Endothelial cell of umbilical vein (primary cell): ENCODE results near the gene EPHX1. TPM values are rescaled to one million over a fixed set of nuclear protein-coding genes. Genes with fewer than 3 reads are reported as not detected.

Experiments used
- BruUV-seq: library from RNA; stranded (reverse); fragments of 400-500 nt; replicated peaks from 2 replicates; lab custom pipeline; 2021; lab: Mats Ljungman, UMichigan
- CTCF ChIA-PET: fragments of 300-600, 350-600 bp; sonication (Branson Sonifier 250); formaldehyde crosslinking; loops from one replicate; lab custom pipeline; 2021; ENCODE audit warnings: antibody characterized with exemption, inconsistent platforms; lab: Charles Lee
- POLR2A ChIA-PET: fragments of 300-600, 350-600 bp; sonication (Branson Sonifier 250); formaldehyde crosslinking; loops from one replicate; lab custom pipeline; 2021; ENCODE audit warnings: antibody characterized with exemption, inconsistent platforms; lab: Charles Lee
- DNase-seq: peaks from one replicate; pipeline ENCODE4 v3.0.0-alpha.2; 2011; ENCODE audit warnings: low read depth, low spot score
- FAIRE-seq: peaks from 2 replicates; lab custom pipeline; 2011; peaks lifted over from hg19 to GRCh38; lab: Jason Lieb, UNC
- H2AFZ ChIP-seq: 2 replicates; pipeline ENCODE4 v1.6.0; 2012; ENCODE audit warnings: low read depth, low read length, control low read depth, inconsistent platforms
- H3K27ac ChIP-seq: 2 replicates; pipeline ENCODE4 v1.5.1; 2011; ENCODE audit warnings: low read depth, mild to moderate bottlenecking, control low read depth, low read length, moderate library complexity; ENCODE audit not compliant: insufficient read depth
- H3K27me3 ChIP-seq, 2 experiments: 2 replicates each; pipeline versions ENCODE4 v1.6.0 to v1.6.1; 2011; ENCODE audit warnings: low read length in 2 of 2, mixed read lengths in 1 of 2; ENCODE audit not compliant: control insufficient read depth in 2 of 2, insufficient read depth in 2 of 2
- H3K36me3 ChIP-seq, 2 experiments: 2 replicates in 1 of 2; 3 replicates in 1 of 2; pipeline ENCODE4 v1.5.1; 2011; ENCODE audit warnings: low read length in 2 of 2, mild to moderate bottlenecking in 1 of 2, moderate library complexity in 1 of 2; ENCODE audit not compliant: control insufficient read depth in 2 of 2, insufficient read depth in 2 of 2; ENCODE audit errors: extremely low read depth in 1 of 2
- H3K4me1 ChIP-seq: 3 replicates; pipeline ENCODE4 v1.5.1; 2011; ENCODE audit warnings: mild to moderate bottlenecking, low read length; ENCODE audit not compliant: control insufficient read depth, insufficient read depth; ENCODE audit errors: extremely low read depth
- H3K4me2 ChIP-seq: 2 replicates; pipeline ENCODE4 v1.6.1; 2011; ENCODE audit warnings: low read length, control low read depth, mixed read lengths; ENCODE audit not compliant: insufficient read depth
- H3K4me3 ChIP-seq, 3 experiments: fragments of 200-600 bp in 1 of 3; sonication (generic), shearing (Covaris generic) in 1 of 3; replicated peaks in 1 of 3; 2 replicates each; pipeline ENCODE4 v1.5.1; 2011 to 2016; ENCODE audit warnings: control low read depth in 3 of 3, low read length in 3 of 3, mild to moderate bottlenecking in 2 of 3, inconsistent platforms in 1 of 3, low read depth in 1 of 3, moderate library complexity in 1 of 3; ENCODE audit not compliant: insufficient read depth in 1 of 3
- H3K79me2 ChIP-seq: 2 replicates; pipeline ENCODE4 v1.6.0; 2012; ENCODE audit warnings: low read length, inconsistent platforms; ENCODE audit not compliant: control insufficient read depth, insufficient read depth
- H3K9ac ChIP-seq: replicated peaks from 2 replicates; pipeline ENCODE3; 2011; ENCODE audit warnings: low read length, control low read depth; ENCODE audit not compliant: insufficient read depth; ENCODE audit errors: extremely low read depth
- H3K9me1 ChIP-seq: replicated peaks from 3 replicates; pipeline ENCODE4 v1.6.0; 2011; ENCODE audit warnings: mild to moderate bottlenecking, low read length; ENCODE audit not compliant: control insufficient read depth, insufficient read depth; ENCODE audit errors: extremely low read depth
- H3K9me3 ChIP-seq: replicated peaks from 2 replicates; pipeline ENCODE4 v1.5.1; 2012; ENCODE audit warnings: low read length, inconsistent platforms; ENCODE audit not compliant: control insufficient read depth, insufficient read depth
- H4K20me1 ChIP-seq: replicated peaks from 2 replicates; pipeline ENCODE3; 2011; ENCODE audit warnings: mild to moderate bottlenecking, low read length; ENCODE audit not compliant: control insufficient read depth, insufficient read depth; ENCODE audit errors: extremely low read depth
- MYC ChIP-seq: IDR thresholded peaks from one replicate; pipeline ENCODE4 v1.6.1; 2011; ENCODE audit warnings: mild to moderate bottlenecking, low read depth, low read length
- dilution Hi-C: fragments of 300-500 bp; cut with MboI; formaldehyde crosslinking; loops from one replicate; pipeline ENCODE4 v1.15.0; 2019; ENCODE audit warnings: low sequenced_read_pairs; ENCODE audit not compliant: extremely low pct_ligation_motif_present
- intact Hi-C: fragments of 100-400 bp; cut with micrococcal nuclease; formaldehyde crosslinking; loops from one replicate; pipeline ENCODE4 v1.10.0; 2022
- polyA plus RNA-seq, 4 experiments: library from polyadenylated mRNA; depleted of rRNA in 3 of 4; stranded (reverse) in 3 of 4; unstranded in 1 of 4; fragments of >200 nt; gene quantifications; 2 replicates each; pipeline versions ENCODE4 v1.2.1 to v1.2.3, GENCODE V29; 2011 to 2012; ENCODE audit warnings: missing spikeins in 1 of 4
- total RNA-seq: library from RNA; stranded (reverse); gene quantifications from 2 replicates; pipeline ENCODE4 v1.2.3, GENCODE V29; 2021
- TF ChIP-seq, protein P1 (sequence below), 2 donors: IDR thresholded peaks; 1 replicate in 1 of 2; 2 replicates in 1 of 2; pipeline ENCODE4 v1.5.1; 2011; ENCODE audit warnings: low read length in 2 of 2, mild to moderate bottlenecking in 2 of 2, moderate library complexity in 2 of 2, control low read depth in 1 of 2, inconsistent platforms in 1 of 2, low read depth in 1 of 2; ENCODE audit not compliant: insufficient read depth in 1 of 2; ENCODE audit errors: extremely low read depth in 1 of 2

Gene EPHX1
- total and polyA plus RNA-seq, 2 donors (not counting 3 experiments of a cell fraction or from before 2014, with no cell fraction given), result 23.7 to 25.2 TPM

DNA sequence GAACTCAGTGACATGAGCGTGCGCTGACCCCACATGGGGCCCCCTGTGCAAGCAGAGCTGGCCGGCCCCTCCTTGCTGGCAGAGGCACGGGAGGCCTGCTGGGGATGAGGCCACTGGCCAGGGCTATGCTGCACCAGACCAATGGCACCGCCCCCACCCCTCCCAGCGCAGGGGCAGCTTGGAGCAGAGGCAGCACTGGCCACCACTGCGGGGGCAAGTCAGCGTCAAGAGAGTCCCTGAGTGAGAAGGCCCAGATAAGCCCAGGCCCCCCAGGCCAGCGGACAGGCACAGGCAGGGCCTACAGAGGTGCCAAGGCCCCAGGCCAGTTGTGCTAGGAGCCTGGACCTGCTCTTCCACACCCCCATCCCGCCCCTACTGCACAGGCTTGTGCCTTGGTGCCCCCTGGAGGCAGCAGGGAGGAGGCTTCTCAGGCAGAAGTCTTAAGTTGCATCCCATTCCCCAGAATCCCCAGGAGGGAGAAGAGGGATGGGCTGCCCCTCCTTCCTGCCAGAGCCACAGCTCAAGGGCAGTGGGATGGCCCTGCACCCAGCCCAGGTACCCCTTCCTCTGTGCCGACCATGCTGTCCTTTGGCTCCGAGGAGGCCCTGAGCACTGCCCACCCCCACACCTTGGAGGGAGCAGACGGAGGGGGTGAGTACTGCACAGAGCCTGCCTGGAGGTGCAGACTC, 35.8 kb downstream of the EPHX1 start:
- no peaks in the 10 kb centered on the region for H3K9me1 ChIP-seq
- BruUV-seq, result no TSS peak
- no peak overlapping the region for H2AFZ ChIP-seq
- H4K20me1 ChIP-seq, result no peaks in the 10 kb centered on the region
- no peaks in the 10 kb centered on the region for H3K27me3 ChIP-seq
- no peaks in the 10 kb centered on the region for H3K79me2 ChIP-seq
- H3K9me3 ChIP-seq, result no peaks in the 10 kb centered on the region
- dilution Hi-C loops (no loop called here), intact Hi-C loops (loop anchor here (1.0 to 5.0 kb wide), 6 partner anchors 35 to 370 kb away; partner anchors contain the start of genes EPHX1 and SRP9)
- ChIA-PET POLR2A (no interaction called here), CTCF (interaction anchor here (0.7 to 3.7 kb wide), 9 partner anchors 11 to 371 kb away, joined by 3 to 29 read pairs (median 6); partner anchors contain the start of genes EPHX1 and SRP9)
- peaks cover 0 to 7% of the 10 kb centered on the region in 2 experiments for H3K36me3 ChIP-seq
- FAIRE-seq (peak; percentile 55), DNase-seq (peak; percentile 70)
- H3K4me1 ChIP-seq, result no peaks in the 10 kb centered on the region
- TF ChIP-seq MYC, result no peak
- TF ChIP-seq, protein P1, sequence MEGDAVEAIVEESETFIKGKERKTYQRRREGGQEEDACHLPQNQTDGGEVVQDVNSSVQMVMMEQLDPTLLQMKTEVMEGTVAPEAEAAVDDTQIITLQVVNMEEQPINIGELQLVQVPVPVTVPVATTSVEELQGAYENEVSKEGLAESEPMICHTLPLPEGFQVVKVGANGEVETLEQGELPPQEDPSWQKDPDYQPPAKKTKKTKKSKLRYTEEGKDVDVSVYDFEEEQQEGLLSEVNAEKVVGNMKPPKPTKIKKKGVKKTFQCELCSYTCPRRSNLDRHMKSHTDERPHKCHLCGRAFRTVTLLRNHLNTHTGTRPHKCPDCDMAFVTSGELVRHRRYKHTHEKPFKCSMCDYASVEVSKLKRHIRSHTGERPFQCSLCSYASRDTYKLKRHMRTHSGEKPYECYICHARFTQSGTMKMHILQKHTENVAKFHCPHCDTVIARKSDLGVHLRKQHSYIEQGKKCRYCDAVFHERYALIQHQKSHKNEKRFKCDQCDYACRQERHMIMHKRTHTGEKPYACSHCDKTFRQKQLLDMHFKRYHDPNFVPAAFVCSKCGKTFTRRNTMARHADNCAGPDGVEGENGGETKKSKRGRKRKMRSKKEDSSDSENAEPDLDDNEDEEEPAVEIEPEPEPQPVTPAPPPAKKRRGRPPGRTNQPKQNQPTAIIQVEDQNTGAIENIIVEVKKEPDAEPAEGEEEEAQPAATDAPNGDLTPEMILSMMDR (IDR thresholded peaks at IDR 0.05; ENCODE audit: extremely low read depth in 1 of 2, insufficient read depth in 1 of 2, low read depth in 1 of 2, low read length in 2 of 2), result peak; percentile 72 to 91
- no peak overlapping the region for H3K9ac ChIP-seq
- H3K4me3 ChIP-seq, result no peak overlapping the region
- H3K4me2 ChIP-seq, result no peak overlapping the region
- H3K27ac ChIP-seq, result no peak overlapping the region
